Prostate gland (tissue), 2 donors: ENCODE measurements around the gene SPRTN. TPM values are rescaled to one million over a fixed set of nuclear protein-coding genes. Genes with fewer than 3 reads are reported as not detected.

Experiments used
- DNase-seq: peaks from one replicate; pipeline ENCODE4 v3.0.0-alpha.2; 2019; ENCODE audit warnings: low spot score
- H3K27ac ChIP-seq, 2 donors: fragments of 200-600 bp; sonication (generic); 2 replicates each; pipeline ENCODE4 v1.5.1; 2017 to 2019
- H3K27me3 ChIP-seq: fragments of 200-600 bp; sonication (generic); replicated peaks from 2 replicates; pipeline ENCODE4 v1.5.1; 2019; ENCODE audit not compliant: insufficient read depth
- H3K36me3 ChIP-seq, 2 donors: fragments of 200-600 bp; sonication (generic); 1 replicate in 1 of 2; 2 replicates in 1 of 2; pipeline versions ENCODE4 v1.5.1 to v1.8.1; 2017 to 2019
- H3K4me1 ChIP-seq: fragments of 200-600 bp; sonication (generic); replicated peaks from 2 replicates; pipeline ENCODE4 v1.5.1; 2019
- H3K4me3 ChIP-seq, 2 donors: fragments of 200-600 bp; sonication (generic); 2 replicates each; pipeline ENCODE4 v1.5.1; 2017 to 2019
- H3K9me3 ChIP-seq: fragments of 200-600 bp; sonication (generic); 2 replicates; pipeline ENCODE4 v1.5.1; 2017
- POLR2A ChIP-seq: fragments of 450-650 bp; IDR thresholded peaks from one replicate; pipeline ENCODE4 v1.6.1; 2016; ENCODE audit warnings: antibody characterized with exemption, mild to moderate bottlenecking
- POLR2AphosphoS5 ChIP-seq: sonication (generic); formaldehyde crosslinking; IDR thresholded peaks from one replicate; pipeline ENCODE4 v1.6.1; 2017; ENCODE audit warnings: antibody characterized with exemption
- WGBS: methylation state at CpG from one replicate; pipeline ENCODE4 v1.1.5; 2018; 5-methylcytosine and 5-hydroxymethylcytosine counted together
- intact Hi-C: fragments of 100-400 bp; cut with DNase I; formaldehyde crosslinking; loops from one replicate; pipeline ENCODE4 v1.14.2; 2022
- total RNA-seq, 2 donors: library from RNA; depleted of rRNA; stranded (reverse); fragments of >200 nt; gene quantifications; one replicate each; pipeline ENCODE4 v1.1.0, GENCODE V29; 2016
- TF ChIP-seq, protein P1 (sequence below), 4 experiments: fragments of 200-600 bp in 2 of 4; fragments of 450-650 bp in 2 of 4; sonication (generic) in 2 of 4; IDR thresholded peaks; 1 replicate in 3 of 4; 2 replicates in 1 of 4; pipeline ENCODE4 v1.5.1; 2016 to 2019; ENCODE audit warnings: antibody characterized with exemption in 4 of 4, mild to moderate bottlenecking in 2 of 4, moderate library complexity in 2 of 4

Gene SPRTN
- total RNA-seq, 2 donors from 2014 or later, result 10.8 to 23.4 TPM

DNA sequence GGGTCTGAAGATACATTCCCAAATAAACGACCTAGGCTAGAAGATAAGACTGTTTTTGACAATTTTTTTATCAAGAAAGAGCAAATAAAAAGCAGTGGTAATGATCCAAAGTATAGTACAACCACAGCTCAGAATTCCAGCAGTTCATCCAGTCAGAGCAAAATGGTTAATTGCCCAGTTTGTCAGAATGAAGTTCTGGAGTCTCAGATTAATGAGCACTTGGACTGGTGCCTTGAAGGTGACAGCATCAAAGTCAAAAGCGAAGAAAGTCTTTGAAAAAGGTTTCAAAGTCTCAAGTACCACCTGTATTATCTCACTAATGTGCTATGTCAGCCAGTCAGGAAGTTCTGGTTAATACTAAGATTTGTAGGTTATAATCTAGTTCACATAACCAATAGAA, 15.0 kb downstream of the SPRTN start:
- 73% methylated on average over 2 of the region's 2 CpGs for WGBS

DNA sequence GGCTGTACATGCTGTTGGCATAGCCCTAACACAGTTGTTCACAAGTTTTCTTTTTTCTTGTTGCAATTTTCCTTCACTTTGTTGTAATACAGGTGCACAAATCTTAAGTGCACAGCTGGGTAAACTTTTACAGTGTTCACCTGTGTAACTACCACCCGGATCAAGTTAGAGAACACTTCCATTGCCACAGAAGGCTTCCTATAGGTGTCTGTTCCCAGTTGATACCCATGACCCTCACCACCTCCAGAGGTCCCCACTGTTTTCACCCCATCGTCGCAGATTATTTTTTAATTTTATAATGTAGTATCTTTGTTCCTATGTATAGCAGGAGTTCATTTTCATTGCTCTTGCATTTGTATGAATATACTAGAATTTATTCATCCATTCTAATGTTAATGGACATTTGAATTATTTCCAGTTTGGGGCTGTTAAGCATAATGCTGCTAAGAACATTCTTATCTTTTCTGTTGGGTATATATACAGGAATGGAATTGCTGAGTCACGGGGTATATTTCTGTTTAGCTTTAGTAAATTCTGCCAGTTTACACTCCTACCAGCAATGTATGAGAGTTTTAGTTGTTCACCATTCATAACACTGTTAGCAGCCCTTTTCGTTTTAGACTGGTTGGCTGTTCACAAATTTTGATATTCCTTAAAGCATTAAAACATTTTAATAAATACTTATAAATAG, 16.4 kb downstream of the SPRTN start:
- H3K27me3 ChIP-seq, result no peaks in the 10 kb centered on the region
- H3K4me3 ChIP-seq, result no peak overlapping the region
- H3K36me3 ChIP-seq, result no peaks in the 10 kb centered on the region
- intact Hi-C loops, result loop anchor here (5.0 kb wide), 1 partner anchor 248 kb away; no protein-coding TSS in a partner anchor
- no peaks in the 10 kb centered on the region for H3K9me3 ChIP-seq
- H3K4me1 ChIP-seq, result no peaks in the 10 kb centered on the region
- TF ChIP-seq POLR2A (no peak), POLR2AphosphoS5 (no peak)
- TF ChIP-seq, protein P1, sequence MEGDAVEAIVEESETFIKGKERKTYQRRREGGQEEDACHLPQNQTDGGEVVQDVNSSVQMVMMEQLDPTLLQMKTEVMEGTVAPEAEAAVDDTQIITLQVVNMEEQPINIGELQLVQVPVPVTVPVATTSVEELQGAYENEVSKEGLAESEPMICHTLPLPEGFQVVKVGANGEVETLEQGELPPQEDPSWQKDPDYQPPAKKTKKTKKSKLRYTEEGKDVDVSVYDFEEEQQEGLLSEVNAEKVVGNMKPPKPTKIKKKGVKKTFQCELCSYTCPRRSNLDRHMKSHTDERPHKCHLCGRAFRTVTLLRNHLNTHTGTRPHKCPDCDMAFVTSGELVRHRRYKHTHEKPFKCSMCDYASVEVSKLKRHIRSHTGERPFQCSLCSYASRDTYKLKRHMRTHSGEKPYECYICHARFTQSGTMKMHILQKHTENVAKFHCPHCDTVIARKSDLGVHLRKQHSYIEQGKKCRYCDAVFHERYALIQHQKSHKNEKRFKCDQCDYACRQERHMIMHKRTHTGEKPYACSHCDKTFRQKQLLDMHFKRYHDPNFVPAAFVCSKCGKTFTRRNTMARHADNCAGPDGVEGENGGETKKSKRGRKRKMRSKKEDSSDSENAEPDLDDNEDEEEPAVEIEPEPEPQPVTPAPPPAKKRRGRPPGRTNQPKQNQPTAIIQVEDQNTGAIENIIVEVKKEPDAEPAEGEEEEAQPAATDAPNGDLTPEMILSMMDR (IDR thresholded peaks at IDR 0.05), result no peak
- 84% methylated on average over 5 of the region's 5 CpGs for WGBS
- no peak for DNase-seq
- H3K27ac ChIP-seq, result no peak overlapping the region

More for the DNA sequence above, 15.0 kb downstream of the SPRTN start:
- no peaks in the 10 kb centered on the region for H3K27me3 ChIP-seq
- intact Hi-C loops, result no loop called here
- no peaks in the 10 kb centered on the region for H3K36me3 ChIP-seq
- H3K9me3 ChIP-seq, result no peaks in the 10 kb centered on the region
- H3K4me1 ChIP-seq, result no peaks in the 10 kb centered on the region
- TF ChIP-seq, protein P1 (IDR thresholded peaks at IDR 0.05), result no peak
- TF ChIP-seq POLR2AphosphoS5, result no peak
- TF ChIP-seq POLR2A, result no peak
- DNase-seq, result no peak
- no peak overlapping the region for H3K4me3 ChIP-seq
- no peak overlapping the region for H3K27ac ChIP-seq

DNA sequence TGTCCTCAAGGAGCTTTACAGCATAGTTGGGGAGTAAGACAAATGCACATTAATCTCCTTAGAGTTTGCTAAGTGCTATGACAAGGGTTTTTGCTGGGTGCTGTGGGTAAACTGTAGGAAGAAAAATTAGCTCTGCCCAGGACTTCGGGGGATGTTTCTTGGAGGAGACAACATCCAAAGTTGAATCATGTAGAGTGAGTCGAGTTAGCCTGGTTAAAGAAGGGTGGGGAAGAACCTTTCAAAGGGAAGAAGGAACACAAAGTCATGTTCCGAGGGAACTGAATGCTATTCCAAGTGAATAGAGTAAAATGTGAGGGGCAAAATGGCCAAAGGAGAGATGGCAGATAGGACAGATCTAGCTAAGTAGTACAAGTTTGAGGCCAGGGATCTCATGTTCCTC, 17.1 kb downstream of the SPRTN start:
- no peaks in the 10 kb centered on the region for H3K4me1 ChIP-seq
- no peak overlapping the region for H3K27ac ChIP-seq
- intact Hi-C loops, result loop anchor here (5.0 kb wide), 1 partner anchor 247 kb away; no protein-coding TSS in a partner anchor
- no peak for DNase-seq
- H3K4me3 ChIP-seq, result no peak overlapping the region
- 84% methylated on average over 3 of the region's 3 CpGs for WGBS
- H3K27me3 ChIP-seq, result no peaks in the 10 kb centered on the region
- TF ChIP-seq, protein P1 (IDR thresholded peaks at IDR 0.05), result no peak
- no peak for TF ChIP-seq POLR2AphosphoS5
- no peak for TF ChIP-seq POLR2A
- no peaks in the 10 kb centered on the region for H3K9me3 ChIP-seq
- no peaks in the 10 kb centered on the region for H3K36me3 ChIP-seq

DNA sequence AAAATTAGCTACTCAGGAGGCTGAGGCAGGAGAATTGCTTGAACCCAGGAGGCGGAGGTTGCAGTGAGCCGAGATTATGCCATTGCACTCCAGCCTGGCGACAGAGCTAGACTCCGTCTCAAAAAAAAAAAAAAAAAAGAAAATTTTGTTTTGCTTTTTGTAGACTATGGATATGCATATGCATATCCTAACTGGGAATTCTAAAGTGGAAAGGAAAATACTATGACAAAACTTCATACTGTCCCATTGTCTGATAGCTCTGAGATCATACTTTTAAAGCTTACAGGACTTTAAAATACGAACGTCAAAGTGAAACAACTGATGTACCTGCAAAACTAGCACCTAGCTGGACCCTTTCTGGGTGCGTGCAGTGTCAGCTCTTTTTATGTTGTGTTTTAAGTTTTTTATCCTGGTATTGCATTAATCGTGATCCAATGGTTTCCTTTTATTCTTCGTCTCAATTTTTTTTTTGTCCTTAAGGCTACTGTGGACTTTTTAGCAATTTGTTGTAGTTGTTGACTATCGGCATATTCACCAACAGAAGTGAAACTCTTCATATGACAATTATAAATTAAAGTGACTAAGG, 19.2 kb downstream of the SPRTN start:
- H3K27ac ChIP-seq, result no peak overlapping the region
- no peaks in the 10 kb centered on the region for H3K27me3 ChIP-seq
- WGBS, result 80% methylated on average over 10 of the region's 10 CpGs
- no peak overlapping the region for H3K4me3 ChIP-seq
- intact Hi-C loops, result loop anchor here (5.0 kb wide), 1 partner anchor 245 kb away; no protein-coding TSS in a partner anchor
- TF ChIP-seq, protein P1 (IDR thresholded peaks at IDR 0.05), result no peak
- TF ChIP-seq POLR2AphosphoS5 (no peak), POLR2A (no peak)
- H3K4me1 ChIP-seq, result no peaks in the 10 kb centered on the region
- DNase-seq, result no peak
- H3K36me3 ChIP-seq, result no peaks in the 10 kb centered on the region
- H3K9me3 ChIP-seq, result no peaks in the 10 kb centered on the region
